GM21576 (cell line): ENCODE measurements around the gene PRELID3B.

Source experiments
- ATAC-seq: cut with Tn5 transposase; IDR thresholded peaks from one replicate; pipeline ENCODE4 v1.9.1; 2021; ENCODE audit warnings: mild to moderate bottlenecking, moderate library complexity; ENCODE audit not compliant: unreplicated experiment

PRELID3B gene

GRCh38 chr20:59010995-59011873, 31.4 kb downstream of the PRELID3B start:
- no peak for ATAC-seq

- ATAC-seq, result no peak
These were observed 32.1 kb downstream of the PRELID3B start for GRCh38 chr20:59010321-59010994.

GRCh38 chr20:59008715-59009336, 33.8 kb downstream of the PRELID3B start:
- ATAC-seq, result no peak

- ATAC-seq, result peak; percentile 30
These were observed 34.7 kb downstream of the PRELID3B start for GRCh38 chr20:59007665-59008511.

GRCh38 chr20:59006864-59007664, 35.5 kb downstream of the PRELID3B start, which contains the start of gene CTSZ:
TSS of gene CTSZ (minus strand) at chr20:59007254. CDS start at chr20:59007128, 126 bp downstream.
- ATAC-seq, result no peak

- no peak for ATAC-seq
These were observed 36.3 kb downstream of the PRELID3B start for GRCh38 chr20:59006167-59006863.

- no peak for ATAC-seq
These were observed 36.9 kb downstream of the PRELID3B start for GRCh38 chr20:59005523-59006166.

- ATAC-seq, result peak; percentile 56
These were observed 37.6 kb downstream of the PRELID3B start for GRCh38 chr20:59004763-59005522.

- no peak for ATAC-seq
These were observed 38.2 kb downstream of the PRELID3B start for GRCh38 chr20:59004493-59004762.

- no peak for ATAC-seq
These were observed 38.6 kb downstream of the PRELID3B start for GRCh38 chr20:59003836-59004492.

- no peak for ATAC-seq
These were observed 39.6 kb downstream of the PRELID3B start for GRCh38 chr20:59002874-59003399.

GRCh38 chr20:59002388-59002787, 40.2 kb downstream of the PRELID3B start:
- no peak for ATAC-seq

- ATAC-seq, result no peak
These were observed 41.0 kb downstream of the PRELID3B start for GRCh38 chr20:59001449-59002171.

GRCh38 chr20:59001068-59001448, 41.5 kb downstream of the PRELID3B start:
- no peak for ATAC-seq

GRCh38 chr20:59000326-59000725, 42.3 kb downstream of the PRELID3B start:
- no peak for ATAC-seq

- no peak for ATAC-seq
These were observed 43.9 kb downstream of the PRELID3B start for GRCh38 chr20:58998656-58999055.
